ENCODE data around the gene NRDE2. TPM values are rescaled to one million over a fixed set of nuclear protein-coding genes. Genes with fewer than 3 reads are reported as not detected.

NRDE2 gene
- total and polyA plus RNA-seq, 4 donors: 5.6 to 20.0 (median 13.7) TPM

DNA sequence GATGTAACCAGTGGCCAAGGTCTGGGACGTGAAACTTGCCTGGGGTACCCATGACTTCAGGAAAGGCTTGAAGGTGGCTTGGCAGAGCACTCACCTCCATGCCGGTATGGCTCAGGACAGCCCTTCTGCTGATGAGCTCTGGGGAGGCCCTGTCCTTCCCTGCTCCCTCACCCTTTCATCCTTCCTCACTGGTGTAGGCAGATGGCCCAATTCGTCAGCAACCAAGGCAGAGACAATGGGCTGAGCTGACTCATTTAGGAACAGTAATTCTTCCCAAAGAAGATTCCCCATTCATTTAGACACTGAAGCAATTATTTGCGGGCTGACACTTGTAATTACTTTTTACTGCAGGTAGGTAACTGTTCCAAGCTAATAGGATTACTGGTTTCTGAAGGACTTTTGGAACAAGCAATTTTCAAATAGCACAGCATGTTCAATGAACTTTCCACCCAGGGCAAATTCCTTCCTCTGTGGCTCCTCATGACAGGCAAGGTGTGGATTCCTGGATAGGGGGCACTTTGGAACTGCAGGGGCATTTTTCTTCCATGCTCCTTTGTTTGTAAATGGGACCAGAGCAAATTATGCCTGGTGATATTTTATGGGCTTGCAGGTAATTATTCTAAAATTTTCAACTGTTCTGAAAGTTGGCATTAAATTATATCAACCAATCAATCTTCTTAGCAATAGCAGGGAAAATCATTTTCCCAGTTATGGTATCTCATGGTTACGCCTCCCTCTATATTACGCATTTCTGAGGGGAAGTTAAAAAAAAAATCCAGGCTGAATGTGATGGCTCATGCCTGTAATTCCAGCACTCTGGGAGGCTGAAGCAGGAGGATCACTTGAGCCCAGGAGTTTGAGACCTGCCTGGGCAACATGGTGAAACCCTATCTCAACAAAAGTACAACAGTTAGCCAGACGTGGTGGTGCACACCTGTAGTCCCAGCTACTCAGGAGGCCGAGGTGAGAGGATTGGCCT lies 24.1 kb upstream of the NRDE2 start (continued):
- TF ChIP-seq, protein P1, sequence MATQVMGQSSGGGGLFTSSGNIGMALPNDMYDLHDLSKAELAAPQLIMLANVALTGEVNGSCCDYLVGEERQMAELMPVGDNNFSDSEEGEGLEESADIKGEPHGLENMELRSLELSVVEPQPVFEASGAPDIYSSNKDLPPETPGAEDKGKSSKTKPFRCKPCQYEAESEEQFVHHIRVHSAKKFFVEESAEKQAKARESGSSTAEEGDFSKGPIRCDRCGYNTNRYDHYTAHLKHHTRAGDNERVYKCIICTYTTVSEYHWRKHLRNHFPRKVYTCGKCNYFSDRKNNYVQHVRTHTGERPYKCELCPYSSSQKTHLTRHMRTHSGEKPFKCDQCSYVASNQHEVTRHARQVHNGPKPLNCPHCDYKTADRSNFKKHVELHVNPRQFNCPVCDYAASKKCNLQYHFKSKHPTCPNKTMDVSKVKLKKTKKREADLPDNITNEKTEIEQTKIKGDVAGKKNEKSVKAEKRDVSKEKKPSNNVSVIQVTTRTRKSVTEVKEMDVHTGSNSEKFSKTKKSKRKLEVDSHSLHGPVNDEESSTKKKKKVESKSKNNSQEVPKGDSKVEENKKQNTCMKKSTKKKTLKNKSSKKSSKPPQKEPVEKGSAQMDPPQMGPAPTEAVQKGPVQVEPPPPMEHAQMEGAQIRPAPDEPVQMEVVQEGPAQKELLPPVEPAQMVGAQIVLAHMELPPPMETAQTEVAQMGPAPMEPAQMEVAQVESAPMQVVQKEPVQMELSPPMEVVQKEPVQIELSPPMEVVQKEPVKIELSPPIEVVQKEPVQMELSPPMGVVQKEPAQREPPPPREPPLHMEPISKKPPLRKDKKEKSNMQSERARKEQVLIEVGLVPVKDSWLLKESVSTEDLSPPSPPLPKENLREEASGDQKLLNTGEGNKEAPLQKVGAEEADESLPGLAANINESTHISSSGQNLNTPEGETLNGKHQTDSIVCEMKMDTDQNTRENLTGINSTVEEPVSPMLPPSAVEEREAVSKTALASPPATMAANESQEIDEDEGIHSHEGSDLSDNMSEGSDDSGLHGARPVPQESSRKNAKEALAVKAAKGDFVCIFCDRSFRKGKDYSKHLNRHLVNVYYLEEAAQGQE (IDR thresholded peaks at IDR 0.05): no peak

DNA sequence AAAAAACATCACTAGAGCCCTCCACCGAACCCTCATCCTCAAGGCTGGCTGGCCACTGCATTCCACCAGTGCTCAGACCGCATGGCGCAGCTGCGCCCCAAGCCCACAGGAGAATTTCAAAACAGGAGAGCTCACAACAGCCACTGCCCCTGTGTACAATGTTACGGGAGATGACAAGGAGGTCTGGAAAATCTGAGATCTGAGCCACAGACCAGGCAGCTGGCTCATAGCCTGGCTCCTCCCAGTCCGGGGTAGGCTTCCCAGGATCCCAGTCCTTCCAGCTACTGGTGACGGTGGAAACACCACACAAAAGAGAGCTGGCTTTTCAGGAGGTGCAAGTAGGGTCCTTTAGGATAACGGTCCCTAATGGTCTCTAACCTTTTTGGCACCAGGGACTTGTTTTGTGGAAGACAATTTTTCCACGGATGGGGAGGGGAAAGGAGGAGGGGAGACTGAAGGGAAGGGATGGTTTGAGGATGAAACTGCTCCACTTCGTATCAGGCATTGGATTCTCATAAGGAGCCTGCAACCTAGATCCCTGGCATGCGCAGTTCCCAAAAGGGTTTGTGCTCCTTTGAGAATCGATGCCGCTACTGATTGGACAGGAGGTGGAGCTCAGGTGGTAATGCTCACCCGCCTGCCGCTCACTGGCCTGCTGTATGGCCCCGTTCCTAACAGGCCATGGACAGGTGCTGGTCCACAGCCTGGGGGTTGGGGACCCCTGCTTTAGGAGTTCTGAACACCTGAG lies 23.0 kb upstream of the NRDE2 start:
- no peak overlapping the region for H3K27ac ChIP-seq (ENCODE audit: low read depth in 1 of 2, low read length in 2 of 2)
- DNase-seq (ENCODE audit: low spot score): no peak

More for the DNA sequence above, 23.0 kb upstream of the NRDE2 start:
- Histone ChIP-seq H3K36me3 (ENCODE audit: control insufficient read depth in 4 of 4, insufficient read depth in 3 of 4, low read depth in 1 of 4, low read length in 3 of 4) (no peaks in the 10 kb centered on the region), H3K9ac (ENCODE audit: low read depth in 1 of 2, low read length in 2 of 2) (no peak overlapping the region), H3K4me1 (ENCODE audit: control insufficient read depth in 4 of 4, insufficient read depth in 4 of 4, low read length in 3 of 4) (peaks cover 5 to 28% (median 16%) of the 10 kb centered on the region in 4 donors), H3K4me3 (ENCODE audit: low read depth in 1 of 3, low read length in 3 of 3) (no peak overlapping the region), H3K9me3 (ENCODE audit: control insufficient read depth in 4 of 4, low read length in 3 of 4) (no peaks in the 10 kb centered on the region), H3K27me3 (ENCODE audit: control insufficient read depth in 4 of 4, insufficient read depth in 4 of 4, low read length in 3 of 4) (no peaks in the 10 kb centered on the region)
- 75% methylated on average over 16 of the region's 16 CpGs for WGBS
- TF ChIP-seq NR2F2 (IDR thresholded peaks at IDR 0.05) (no peak), GABPA (IDR thresholded peaks at IDR 0.05 in 1 of 2, conservative IDR thresholded peaks at IDR 0.05 in 1 of 2) (no peak), YY1 (IDR thresholded peaks at IDR 0.05) (no peak), EGR1 (IDR thresholded peaks at IDR 0.05; ENCODE audit: low read depth in 2 of 2) (no peak), JUND (IDR thresholded peaks at IDR 0.05) (no peak), RXRA (IDR thresholded peaks at IDR 0.05) (no peak), HNF4G (IDR thresholded peaks at IDR 0.05) (no peak), FOXA2 (IDR thresholded peaks at IDR 0.05) (no peak), SP1 (IDR thresholded peaks at IDR 0.05) (no peak), TAF1 (conservative IDR thresholded peaks at IDR 0.05) (no peak), RAD21 (IDR thresholded peaks at IDR 0.05) (no peak)
- TF ChIP-seq, protein P2, sequence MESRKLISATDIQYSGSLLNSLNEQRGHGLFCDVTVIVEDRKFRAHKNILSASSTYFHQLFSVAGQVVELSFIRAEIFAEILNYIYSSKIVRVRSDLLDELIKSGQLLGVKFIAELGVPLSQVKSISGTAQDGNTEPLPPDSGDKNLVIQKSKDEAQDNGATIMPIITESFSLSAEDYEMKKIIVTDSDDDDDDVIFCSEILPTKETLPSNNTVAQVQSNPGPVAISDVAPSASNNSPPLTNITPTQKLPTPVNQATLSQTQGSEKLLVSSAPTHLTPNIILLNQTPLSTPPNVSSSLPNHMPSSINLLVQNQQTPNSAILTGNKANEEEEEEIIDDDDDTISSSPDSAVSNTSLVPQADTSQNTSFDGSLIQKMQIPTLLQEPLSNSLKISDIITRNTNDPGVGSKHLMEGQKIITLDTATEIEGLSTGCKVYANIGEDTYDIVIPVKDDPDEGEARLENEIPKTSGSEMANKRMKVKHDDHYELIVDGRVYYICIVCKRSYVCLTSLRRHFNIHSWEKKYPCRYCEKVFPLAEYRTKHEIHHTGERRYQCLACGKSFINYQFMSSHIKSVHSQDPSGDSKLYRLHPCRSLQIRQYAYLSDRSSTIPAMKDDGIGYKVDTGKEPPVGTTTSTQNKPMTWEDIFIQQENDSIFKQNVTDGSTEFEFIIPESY (IDR thresholded peaks at IDR 0.05): no peak
- TF ChIP-seq, protein P1 (IDR thresholded peaks at IDR 0.05): no peak
- TF ChIP-seq, protein P3, sequence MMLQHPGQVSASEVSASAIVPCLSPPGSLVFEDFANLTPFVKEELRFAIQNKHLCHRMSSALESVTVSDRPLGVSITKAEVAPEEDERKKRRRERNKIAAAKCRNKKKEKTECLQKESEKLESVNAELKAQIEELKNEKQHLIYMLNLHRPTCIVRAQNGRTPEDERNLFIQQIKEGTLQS (IDR thresholded peaks at IDR 0.05): no peak
- TF ChIP-seq, protein P4, sequence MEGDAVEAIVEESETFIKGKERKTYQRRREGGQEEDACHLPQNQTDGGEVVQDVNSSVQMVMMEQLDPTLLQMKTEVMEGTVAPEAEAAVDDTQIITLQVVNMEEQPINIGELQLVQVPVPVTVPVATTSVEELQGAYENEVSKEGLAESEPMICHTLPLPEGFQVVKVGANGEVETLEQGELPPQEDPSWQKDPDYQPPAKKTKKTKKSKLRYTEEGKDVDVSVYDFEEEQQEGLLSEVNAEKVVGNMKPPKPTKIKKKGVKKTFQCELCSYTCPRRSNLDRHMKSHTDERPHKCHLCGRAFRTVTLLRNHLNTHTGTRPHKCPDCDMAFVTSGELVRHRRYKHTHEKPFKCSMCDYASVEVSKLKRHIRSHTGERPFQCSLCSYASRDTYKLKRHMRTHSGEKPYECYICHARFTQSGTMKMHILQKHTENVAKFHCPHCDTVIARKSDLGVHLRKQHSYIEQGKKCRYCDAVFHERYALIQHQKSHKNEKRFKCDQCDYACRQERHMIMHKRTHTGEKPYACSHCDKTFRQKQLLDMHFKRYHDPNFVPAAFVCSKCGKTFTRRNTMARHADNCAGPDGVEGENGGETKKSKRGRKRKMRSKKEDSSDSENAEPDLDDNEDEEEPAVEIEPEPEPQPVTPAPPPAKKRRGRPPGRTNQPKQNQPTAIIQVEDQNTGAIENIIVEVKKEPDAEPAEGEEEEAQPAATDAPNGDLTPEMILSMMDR (IDR thresholded peaks at IDR 0.05; ENCODE audit: low read depth, low read length, missing input control): no peak
